ENCODE results near the gene EFHC1. TPM values are rescaled to one million over a fixed set of nuclear protein-coding genes. Genes with fewer than 3 reads are reported as not detected.

Gene EFHC1
- total RNA-seq, 4 donors from 2014 or later = 17.1 to 28.4 (median 19.5) TPM

DNA sequence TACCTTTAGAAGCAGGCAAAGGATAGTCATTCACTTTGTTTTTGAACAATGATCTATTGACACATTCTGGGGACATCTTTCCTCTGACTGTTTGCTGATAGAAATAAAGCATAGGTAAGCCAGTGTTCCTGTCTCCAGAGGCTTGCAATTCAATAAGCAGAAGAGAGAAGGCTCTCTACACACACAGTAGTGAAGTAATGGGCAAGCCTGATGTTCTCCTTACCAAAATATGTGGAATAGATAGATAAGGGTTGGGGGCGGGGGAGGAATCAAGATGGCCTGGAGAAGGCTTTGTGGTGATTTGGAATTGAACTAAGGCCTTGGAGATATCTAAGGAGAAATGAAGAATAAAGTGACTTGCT is 30.9 kb upstream of the EFHC1 start:
- no peak overlapping the region for H3K4me3 ChIP-seq
- TF ChIP-seq, protein P1, sequence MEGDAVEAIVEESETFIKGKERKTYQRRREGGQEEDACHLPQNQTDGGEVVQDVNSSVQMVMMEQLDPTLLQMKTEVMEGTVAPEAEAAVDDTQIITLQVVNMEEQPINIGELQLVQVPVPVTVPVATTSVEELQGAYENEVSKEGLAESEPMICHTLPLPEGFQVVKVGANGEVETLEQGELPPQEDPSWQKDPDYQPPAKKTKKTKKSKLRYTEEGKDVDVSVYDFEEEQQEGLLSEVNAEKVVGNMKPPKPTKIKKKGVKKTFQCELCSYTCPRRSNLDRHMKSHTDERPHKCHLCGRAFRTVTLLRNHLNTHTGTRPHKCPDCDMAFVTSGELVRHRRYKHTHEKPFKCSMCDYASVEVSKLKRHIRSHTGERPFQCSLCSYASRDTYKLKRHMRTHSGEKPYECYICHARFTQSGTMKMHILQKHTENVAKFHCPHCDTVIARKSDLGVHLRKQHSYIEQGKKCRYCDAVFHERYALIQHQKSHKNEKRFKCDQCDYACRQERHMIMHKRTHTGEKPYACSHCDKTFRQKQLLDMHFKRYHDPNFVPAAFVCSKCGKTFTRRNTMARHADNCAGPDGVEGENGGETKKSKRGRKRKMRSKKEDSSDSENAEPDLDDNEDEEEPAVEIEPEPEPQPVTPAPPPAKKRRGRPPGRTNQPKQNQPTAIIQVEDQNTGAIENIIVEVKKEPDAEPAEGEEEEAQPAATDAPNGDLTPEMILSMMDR (IDR thresholded peaks at IDR 0.05) = peak in 1 of 5 experiments; percentile 39
- TF ChIP-seq POLR2AphosphoS5 (IDR thresholded peaks at IDR 0.05) (no peak), EP300 (IDR thresholded peaks at IDR 0.05; ENCODE audit: low read depth) (no peak), POLR2A (IDR thresholded peaks at IDR 0.05) (no peak)
- H3K36me3 ChIP-seq = no peaks in the 10 kb centered on the region
- WGBS, 2 donors (ENCODE audit: low coverage in 1 of 2) = 29 to 46% methylated on average over 1 of the region's 1 CpG
- intact Hi-C loops (cut with DNase I; ENCODE audit: low total_unique reads) (no loop called here), in situ Hi-C loops (cut with MboI; ENCODE audit: low pct_ligation_motif_present in 1 of 4, low pct_unique_long_range_greater_than_20kb in 1 of 4, low sequenced_read_pairs in 3 of 4) (no loop called here)
- H3K9me3 ChIP-seq = no peaks in the 10 kb centered on the region
- DNase-seq = no peak
- H3K27ac ChIP-seq = peak overlapping the region; percentile 73 to 84 (median 82)
- no peaks in the 10 kb centered on the region for H3K27me3 ChIP-seq
- H3K4me1 ChIP-seq = peaks cover 20 to 50% (median 33%) of the 10 kb centered on the region in 4 donors

DNA sequence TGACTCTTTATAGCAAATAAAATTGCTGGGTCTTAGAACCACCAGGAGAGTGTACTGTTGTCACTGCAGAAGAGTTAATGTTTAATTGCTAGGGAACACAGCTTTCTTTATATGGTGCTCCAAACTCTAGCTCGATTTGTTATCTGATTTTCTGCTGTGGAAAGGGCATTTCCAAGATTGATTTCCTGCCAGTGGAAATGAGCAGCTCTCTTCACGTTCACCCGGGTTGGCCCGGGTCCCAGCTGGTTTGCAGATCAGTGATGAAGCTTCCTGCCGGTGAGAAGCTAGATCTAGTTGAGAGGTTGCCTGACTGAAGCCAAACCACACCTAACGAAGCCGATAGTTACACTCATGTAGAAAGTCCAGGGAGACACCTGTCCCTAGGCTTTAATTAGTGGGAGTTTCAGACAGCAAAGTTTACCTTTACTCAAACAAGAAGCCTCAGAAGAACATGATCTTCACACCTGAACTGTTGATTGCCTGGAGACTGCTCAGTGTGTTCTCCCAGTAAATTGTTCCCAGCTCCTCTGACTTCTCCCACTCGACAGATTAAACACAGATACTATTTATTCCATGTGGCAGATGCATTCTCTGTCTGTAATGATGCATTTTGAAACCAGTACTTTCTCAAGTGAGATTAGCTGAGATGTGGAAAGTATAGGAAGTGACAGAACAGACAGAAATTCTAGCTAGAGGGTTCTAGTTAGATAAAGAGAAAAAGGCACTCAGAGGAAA is 30.3 kb upstream of the EFHC1 start:
- in situ Hi-C loops (cut with MboI; ENCODE audit: low pct_ligation_motif_present in 1 of 4, low pct_unique_long_range_greater_than_20kb in 1 of 4, low sequenced_read_pairs in 3 of 4) (loop anchor here in 1 of 4 donors (10.0 kb wide), 1 partner anchor 95 kb away; no protein-coding TSS in a partner anchor), intact Hi-C loops (cut with DNase I; ENCODE audit: low total_unique reads) (no loop called here)
- WGBS, 2 donors (ENCODE audit: low coverage in 1 of 2) = 8 to 10% methylated on average over 3 to 8 of the region's 8 CpGs
- Histone ChIP-seq H3K27ac (peak overlapping the region; percentile 73 to 84 (median 82)), H3K9me3 (no peaks in the 10 kb centered on the region), H3K4me3 (peak overlapping the region in 1 of 4 donors; percentile 15), H3K4me1 (peaks cover 20 to 54% (median 33%) of the 10 kb centered on the region in 4 donors), H3K27me3 (no peaks in the 10 kb centered on the region), H3K36me3 (no peaks in the 10 kb centered on the region)
- no peak for TF ChIP-seq EP300 (IDR thresholded peaks at IDR 0.05; ENCODE audit: low read depth)
- peak in 2 of 3 donors; percentile 58 to 63 for TF ChIP-seq POLR2AphosphoS5 (IDR thresholded peaks at IDR 0.05)
- TF ChIP-seq, protein P1 (IDR thresholded peaks at IDR 0.05) = peak in 2 of 5 experiments; percentile 13 to 14
- peak; percentile 29 for TF ChIP-seq POLR2A (IDR thresholded peaks at IDR 0.05)
- peak; percentile 82 for DNase-seq

DNA sequence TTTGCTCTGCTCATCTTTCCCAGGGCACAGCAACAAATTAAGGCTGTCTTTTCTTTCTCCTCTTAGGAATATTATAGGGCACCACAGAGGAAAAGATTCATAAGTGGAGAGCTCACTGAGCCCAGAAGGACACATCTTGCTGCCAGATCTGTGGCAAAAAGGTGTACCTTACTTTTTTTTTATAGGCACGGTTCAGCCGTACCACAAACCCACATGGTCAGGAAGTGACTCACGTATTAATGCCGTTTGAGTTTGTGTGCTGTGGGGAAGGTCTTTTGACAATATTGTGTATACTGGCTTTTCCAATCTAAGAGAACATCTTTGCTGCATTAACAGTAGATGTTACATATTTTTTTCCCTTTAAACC is 29.8 kb upstream of the EFHC1 start:
- TF ChIP-seq POLR2AphosphoS5 (IDR thresholded peaks at IDR 0.05) (peak in 2 of 3 donors; percentile 4 to 24), POLR2A (IDR thresholded peaks at IDR 0.05) (no peak), EP300 (IDR thresholded peaks at IDR 0.05; ENCODE audit: low read depth) (no peak)
- TF ChIP-seq, protein P1 (IDR thresholded peaks at IDR 0.05) = no peak
- Histone ChIP-seq H3K9me3 (no peaks in the 10 kb centered on the region), H3K4me3 (peak overlapping the region in 1 of 4 donors; percentile 15), H3K36me3 (no peaks in the 10 kb centered on the region), H3K4me1 (peaks cover 20 to 56% (median 33%) of the 10 kb centered on the region in 4 donors), H3K27ac (peak overlapping the region; percentile 73 to 84 (median 82)), H3K27me3 (no peaks in the 10 kb centered on the region)
- intact Hi-C loops (cut with DNase I; ENCODE audit: low total_unique reads) = no loop called here
- no peak for DNase-seq
- in situ Hi-C loops (cut with MboI; ENCODE audit: low pct_ligation_motif_present in 1 of 4, low pct_unique_long_range_greater_than_20kb in 1 of 4, low sequenced_read_pairs in 3 of 4) = loop anchor here in 1 of 4 donors (10.0 kb wide), 1 partner anchor 96 kb away; no protein-coding TSS in a partner anchor
- WGBS, 2 donors (ENCODE audit: low coverage in 1 of 2) = 14 to 27% methylated on average over 4 of the region's 4 CpGs

DNA sequence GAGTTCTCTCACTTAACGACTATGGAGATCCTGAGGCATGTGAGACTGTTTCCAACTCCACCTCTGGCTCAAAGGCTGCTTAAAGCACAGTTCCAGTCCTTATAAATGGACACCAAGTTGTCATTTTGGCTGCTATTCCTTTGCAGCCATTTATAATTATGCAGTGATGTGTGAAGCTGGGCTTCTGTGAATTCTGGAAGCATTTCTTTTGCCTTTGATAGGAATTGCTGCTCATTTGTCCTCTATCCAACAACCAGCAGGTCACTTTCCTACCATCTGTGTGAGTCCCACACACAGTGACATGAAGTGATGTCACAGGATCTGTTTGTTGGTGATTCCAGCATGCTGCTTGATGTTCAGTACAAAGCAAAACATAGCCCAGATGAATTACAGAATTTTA is 28.5 kb upstream of the EFHC1 start:
- Histone ChIP-seq H3K9me3 (no peaks in the 10 kb centered on the region), H3K36me3 (no peaks in the 10 kb centered on the region), H3K4me3 (no peak overlapping the region), H3K27me3 (no peaks in the 10 kb centered on the region), H3K27ac (peak overlapping the region in 3 of 4 donors; percentile 14 to 83 (median 81)), H3K4me1 (peaks cover 20 to 60% (median 36%) of the 10 kb centered on the region in 4 donors)
- in situ Hi-C loops (cut with MboI; ENCODE audit: low pct_ligation_motif_present in 1 of 4, low pct_unique_long_range_greater_than_20kb in 1 of 4, low sequenced_read_pairs in 3 of 4) = loop anchor here in 1 of 4 donors (10.0 kb wide), 1 partner anchor 97 kb away; no protein-coding TSS in a partner anchor
- TF ChIP-seq, protein P1 (IDR thresholded peaks at IDR 0.05) = no peak
- TF ChIP-seq POLR2A (IDR thresholded peaks at IDR 0.05) = no peak
- TF ChIP-seq EP300 (IDR thresholded peaks at IDR 0.05; ENCODE audit: low read depth) = no peak
- TF ChIP-seq POLR2AphosphoS5 (IDR thresholded peaks at IDR 0.05) = no peak
- intact Hi-C loops (cut with DNase I; ENCODE audit: low total_unique reads) = no loop called here
- WGBS, 2 donors (ENCODE audit: low coverage in 1 of 2) = 74 to 88% methylated on average over 1 of the region's 1 CpG
- no peak for DNase-seq

Data from transverse colon (tissue), 4 donors.